DOHH2 (cell line): Measurements from ENCODE around the gene DSCAML1.

Experiments
- H3F3A ChIP-seq: fragments of 200-600 bp; sonication (generic), shearing (Covaris generic); 2 replicates; pipeline ENCODE4 v1.6.0; 2016; ENCODE audit warnings: antibody characterized with exemption, mild to moderate bottlenecking; ENCODE audit not compliant: control insufficient read depth, insufficient read depth
- H3K27ac ChIP-seq: fragments of 200-600 bp; sonication (generic); 2 replicates; pipeline ENCODE4 v1.5.1; 2014; ENCODE audit warnings: low read depth, mild to moderate bottlenecking, low read length, moderate library complexity
- H3K27me3 ChIP-seq: fragments of 200-600 bp; sonication (generic); 2 replicates; pipeline ENCODE4 v1.6.1; 2014; ENCODE audit warnings: mild to moderate bottlenecking, low read length, mixed read lengths; ENCODE audit not compliant: control insufficient read depth
- H3K36me3 ChIP-seq: fragments of 200-600 bp; sonication (generic); 2 replicates; pipeline ENCODE4 v1.6.1; 2014; ENCODE audit warnings: mild to moderate bottlenecking, low read length, moderate library complexity, mixed read lengths; ENCODE audit not compliant: control insufficient read depth
- H3K4me1 ChIP-seq: fragments of 200-600 bp; sonication (generic); 2 replicates; pipeline ENCODE4 v1.6.1; 2014; ENCODE audit warnings: mild to moderate bottlenecking, low read length, mixed read lengths; ENCODE audit not compliant: control insufficient read depth
- H3K4me2 ChIP-seq: fragments of 200-600 bp; sonication (generic); 2 replicates; pipeline ENCODE4 v1.6.0; 2014; ENCODE audit warnings: mild to moderate bottlenecking, low read length, moderate library complexity
- H3K4me3 ChIP-seq: fragments of 200-600 bp; sonication (generic); 2 replicates; pipeline ENCODE4 v1.5.1; 2014; ENCODE audit warnings: mild to moderate bottlenecking, low read length, mixed read lengths
- H3K79me2 ChIP-seq: fragments of 200-600 bp; sonication (generic); 2 replicates; pipeline ENCODE4 v1.6.1; 2014; ENCODE audit warnings: mild to moderate bottlenecking, low read length, mixed read lengths; ENCODE audit not compliant: control insufficient read depth
- H3K9me2 ChIP-seq: fragments of 200-600 bp; sonication (generic); replicated peaks from 2 replicates; pipeline ENCODE4 v1.6.1; 2014; ENCODE audit warnings: mild to moderate bottlenecking, low read length, mixed read lengths; ENCODE audit not compliant: control insufficient read depth
- H3K9me3 ChIP-seq: fragments of 200-600 bp; sonication (generic); 2 replicates; pipeline ENCODE4 v1.6.1; 2014; ENCODE audit warnings: antibody characterized with exemption, low read length, mixed read lengths; ENCODE audit not compliant: control insufficient read depth, insufficient read depth
- H4K20me1 ChIP-seq: fragments of 200-600 bp; sonication (generic); 2 replicates; pipeline ENCODE4 v1.6.0; 2014; ENCODE audit warnings: low read depth, mild to moderate bottlenecking, antibody characterized with exemption, low read length, moderate library complexity; ENCODE audit not compliant: control insufficient read depth, insufficient read depth
- CTCF ChIP-seq: fragments of 200-600 bp; sonication (generic); IDR thresholded peaks from one replicate; pipeline ENCODE4 v1.5.1; 2014; ENCODE audit warnings: antibody characterized with exemption, mild to moderate bottlenecking, low read depth, low read length; ENCODE audit not compliant: poor library complexity, severe bottlenecking
- EZH2phosphoT487 ChIP-seq: fragments of 200-600 bp; sonication (generic); IDR thresholded peaks from 2 replicates; pipeline ENCODE4 v1.6.1; 2017; ENCODE audit warnings: borderline replicate concordance, mild to moderate bottlenecking, antibody characterized with exemption, low read length, moderate library complexity, mixed read lengths

The DSCAML1 gene

GRCh38 chr11:117387992-117388755, 408.8 kb downstream of the DSCAML1 start:
- H4K20me1 ChIP-seq, result no peaks in the 10 kb centered on the region
- no peak overlapping the region for H3K27ac ChIP-seq
- no peaks in the 10 kb centered on the region for H3K27me3 ChIP-seq
- no peaks in the 10 kb centered on the region for H3K9me2 ChIP-seq
- no peaks in the 10 kb centered on the region for H3K4me1 ChIP-seq
- no peaks in the 10 kb centered on the region for H3K9me3 ChIP-seq
- H3K36me3 ChIP-seq, result peaks cover 19% of the 10 kb centered on the region
- no peak overlapping the region for H3K4me2 ChIP-seq
- no peaks in the 10 kb centered on the region for H3K79me2 ChIP-seq
- TF ChIP-seq CTCF (no peak), EZH2phosphoT487 (no peak)
- no peaks in the 10 kb centered on the region for H3F3A ChIP-seq
- no peak overlapping the region for H3K4me3 ChIP-seq

- H3K9me2 ChIP-seq, result no peaks in the 10 kb centered on the region
- H3K27me3 ChIP-seq, result no peaks in the 10 kb centered on the region
- H3K4me3 ChIP-seq, result no peak overlapping the region
- H3K36me3 ChIP-seq, result peaks cover 12% of the 10 kb centered on the region
- H3K79me2 ChIP-seq, result no peaks in the 10 kb centered on the region
- H3K9me3 ChIP-seq, result no peaks in the 10 kb centered on the region
- H3F3A ChIP-seq, result no peaks in the 10 kb centered on the region
- no peaks in the 10 kb centered on the region for H3K4me1 ChIP-seq
- no peak overlapping the region for H3K4me2 ChIP-seq
- H3K27ac ChIP-seq, result no peak overlapping the region
- TF ChIP-seq EZH2phosphoT487 (no peak), CTCF (no peak)
- no peaks in the 10 kb centered on the region for H4K20me1 ChIP-seq
These were observed 411.1 kb downstream of the DSCAML1 start for GRCh38 chr11:117385906-117386305.

- Histone ChIP-seq H3K79me2 (no peaks in the 10 kb centered on the region), H3K27me3 (no peaks in the 10 kb centered on the region), H3F3A (no peaks in the 10 kb centered on the region), H3K4me1 (no peaks in the 10 kb centered on the region), H3K9me2 (no peaks in the 10 kb centered on the region), H3K36me3 (peaks cover 14% of the 10 kb centered on the region), H3K9me3 (no peaks in the 10 kb centered on the region), H4K20me1 (no peaks in the 10 kb centered on the region), H3K4me3 (no peak overlapping the region), H3K4me2 (no peak overlapping the region), H3K27ac (no peak overlapping the region)
- no peak for TF ChIP-seq CTCF
- no peak for TF ChIP-seq EZH2phosphoT487
These were observed 411.5 kb downstream of the DSCAML1 start for GRCh38 chr11:117385471-117385870.
